Measurements from ENCODE around the gene SDCCAG8.

- no peak for TF ChIP-seq CTCF (IDR thresholded peaks at IDR 0.05 in 8 of 11, conservative IDR thresholded peaks at IDR 0.05 in 3 of 11)
- no peak for TF ChIP-seq POLR2A (IDR thresholded peaks at IDR 0.05)
Measured at GRCh38 chr1:243435836-243436235, 180.0 kb downstream of the SDCCAG8 start.

Measured in spleen (tissue), 7 donors.